Frontal cortex (tissue), 4 donors: ENCODE results near the gene MED31. TPM values are rescaled to one million over a fixed set of nuclear protein-coding genes. Genes with fewer than 3 reads are reported as not detected.
"Not testable (repeated sequence)": the region's sequence is repeated elsewhere in the genome, so short reads cannot be mapped to it uniquely, and the experiment has no call there.

Experiments
- DNase-seq, 2 donors: peaks; one replicate each; pipeline ENCODE4 v3.0.0; 2012; ENCODE audit warnings: low spot score in 2 of 2
- FAIRE-seq: peaks from 2 replicates; lab custom pipeline; 2012; peaks lifted over from hg19 to GRCh38; lab: Jason Lieb, UNC
- small RNA-seq: library from RNA; depleted of rRNA; stranded (forward); fragments of <200 nt; gene quantifications from one replicate; pipeline ENCODE3, GENCODE V24; 2014
- total RNA-seq: library from RNA; depleted of rRNA; stranded (reverse); fragments of >200 nt; gene quantifications from one replicate; pipeline ENCODE4 v1.2.3, GENCODE V29; 2014
- donor health status: control.
- donor health status: control.
- donor health status: control.

The MED31 gene
- total RNA-seq, 1 donor from 2014 or later: 19.2 TPM

DNA sequence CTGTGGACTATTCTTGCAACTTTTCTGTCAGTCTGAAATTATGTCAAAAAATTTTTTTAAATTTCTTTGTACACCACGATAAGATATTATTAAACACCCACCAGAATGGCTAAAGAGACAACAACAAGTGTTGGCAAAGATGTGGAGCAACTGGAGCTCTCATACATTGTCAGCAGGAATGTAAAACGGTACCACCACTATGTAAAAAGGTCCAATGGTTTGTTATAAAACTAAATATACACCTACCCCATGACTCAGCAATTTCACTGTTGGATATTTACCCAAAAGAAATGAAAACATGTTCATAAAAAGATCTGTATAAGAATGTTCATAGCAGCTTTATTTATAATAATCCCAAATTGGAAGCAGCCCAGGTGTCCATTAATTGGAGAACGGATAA, 18.1 kb downstream of the MED31 start:
- no peak for FAIRE-seq
- no peak for DNase-seq

DNA sequence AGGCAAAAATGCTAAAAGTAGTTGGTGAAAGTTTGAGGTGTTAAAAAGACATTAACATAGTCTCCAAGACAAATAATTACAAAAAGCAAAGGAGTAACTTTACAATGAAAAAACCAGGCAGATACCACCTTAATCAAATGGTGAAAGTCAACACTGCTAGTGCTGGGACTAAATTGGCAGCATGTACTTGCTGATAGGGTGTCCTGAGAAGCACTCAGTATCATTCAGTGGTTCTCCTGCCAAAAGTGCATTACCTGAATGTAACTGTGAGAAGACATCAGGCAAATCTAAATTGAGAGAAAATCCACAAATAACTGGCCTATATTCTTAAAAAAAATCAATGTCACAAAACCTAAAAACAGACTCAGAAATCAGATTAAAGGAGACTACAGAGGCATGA, 18.9 kb downstream of the MED31 start:
- no peak for DNase-seq
- FAIRE-seq: no peak

DNA sequence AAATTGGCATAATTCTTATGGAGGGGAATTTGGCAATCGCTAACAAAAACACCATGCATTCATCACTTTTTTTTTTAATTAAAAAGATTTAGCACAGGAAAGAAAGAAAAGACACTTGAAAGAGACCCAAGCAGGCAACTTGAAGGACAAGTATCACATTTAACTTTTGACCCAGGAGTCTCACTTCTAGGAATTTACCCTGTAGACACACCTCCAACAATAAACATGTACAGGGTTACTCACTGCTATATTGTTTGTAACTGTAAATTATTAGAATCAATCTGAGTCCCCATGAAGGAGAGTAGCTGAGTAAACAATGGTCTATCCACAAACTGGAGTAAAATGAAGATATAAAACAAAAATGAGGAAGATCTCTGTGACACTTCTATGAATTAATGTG, 21.0 kb downstream of the MED31 start:
- DNase-seq: no peak
- FAIRE-seq: no peak

- no peak for FAIRE-seq
- no peak for DNase-seq
These were observed 24.4 kb downstream of the MED31 start for GRCh38 chr17:6627019-6627418.

DNA sequence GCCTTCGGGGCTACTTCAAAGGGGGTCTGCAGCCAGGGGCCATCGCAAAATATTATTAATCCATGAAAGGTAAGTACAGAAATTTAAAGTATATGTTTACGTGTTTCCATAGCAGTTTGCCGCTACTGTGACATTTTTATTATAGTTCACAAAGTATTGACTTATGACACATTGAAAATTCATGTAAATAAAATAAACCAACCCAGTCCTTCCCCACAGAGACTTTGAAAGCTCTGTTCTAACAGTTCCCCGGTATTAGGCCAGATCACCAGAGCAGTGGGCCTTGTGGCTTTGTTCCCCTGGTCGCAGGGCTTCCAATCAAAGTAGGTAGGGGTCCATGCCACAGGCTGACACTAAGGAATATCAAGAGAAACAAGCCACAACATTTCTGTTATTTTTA, 24.8 kb downstream of the MED31 start:
- DNase-seq: no peak
- no peak for FAIRE-seq

DNA sequence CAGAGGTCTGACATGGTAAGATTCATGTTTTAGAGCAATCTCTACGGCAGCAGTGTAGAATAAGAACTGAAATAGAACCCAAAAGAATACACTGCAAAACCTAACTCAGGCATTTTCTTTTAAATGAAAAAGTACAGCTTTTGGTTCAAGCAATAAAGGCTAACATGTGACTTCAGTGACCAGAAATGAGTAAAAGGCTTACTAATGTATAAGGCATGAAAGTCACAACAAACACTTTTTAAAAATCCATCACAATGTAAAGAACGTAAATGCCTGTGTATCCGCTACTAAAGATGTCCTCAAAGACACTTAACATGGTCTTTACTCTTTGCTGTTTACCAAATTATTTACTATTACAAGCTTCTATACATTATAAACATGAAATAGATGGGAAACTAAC, 27.5 kb downstream of the MED31 start:
- no peak for FAIRE-seq
- DNase-seq: no peak

DNA sequence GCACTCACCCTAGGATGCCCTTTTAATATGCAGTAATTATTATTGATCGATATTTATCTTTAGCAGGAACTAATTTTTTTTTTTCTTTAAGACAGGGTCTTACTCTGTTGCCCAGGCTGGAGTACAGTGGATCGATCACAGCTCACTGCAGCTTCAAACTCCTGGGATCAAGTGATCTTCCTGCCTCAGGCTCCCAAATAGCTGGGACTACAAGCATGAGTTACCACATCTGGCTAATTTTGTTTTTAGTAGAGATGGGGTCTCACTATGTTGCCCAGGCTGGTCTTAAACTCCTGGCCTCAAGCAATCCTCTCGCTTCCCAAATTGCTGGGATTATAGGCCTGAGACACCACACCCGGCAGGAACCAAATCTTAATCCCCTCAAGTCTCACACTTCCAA, 40.2 kb downstream of the MED31 start:
- FAIRE-seq: no peak

DNA sequence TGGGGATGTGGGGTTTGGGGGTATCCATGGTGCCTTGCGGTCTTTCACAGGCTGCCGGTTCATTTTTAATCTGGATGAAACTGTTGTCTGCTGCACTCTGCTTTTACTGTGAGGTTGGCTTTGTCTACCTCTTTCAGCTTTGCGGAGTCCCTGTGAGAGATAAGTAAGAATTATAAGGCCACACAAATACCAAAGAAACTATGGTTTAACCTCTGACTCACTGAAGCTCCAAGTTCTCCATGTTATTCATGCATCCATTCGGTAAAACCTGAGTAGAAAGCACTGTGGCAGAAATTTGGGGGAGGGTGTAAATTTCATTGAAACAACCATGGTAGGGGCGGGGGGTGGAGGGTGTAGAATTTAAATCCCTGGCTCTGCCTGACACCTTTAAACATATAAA, 41.4 kb downstream of the MED31 start:
- FAIRE-seq: no peak
- no peak for DNase-seq

More for the DNA sequence above, 40.2 kb downstream of the MED31 start:
- no peak for DNase-seq

DNA sequence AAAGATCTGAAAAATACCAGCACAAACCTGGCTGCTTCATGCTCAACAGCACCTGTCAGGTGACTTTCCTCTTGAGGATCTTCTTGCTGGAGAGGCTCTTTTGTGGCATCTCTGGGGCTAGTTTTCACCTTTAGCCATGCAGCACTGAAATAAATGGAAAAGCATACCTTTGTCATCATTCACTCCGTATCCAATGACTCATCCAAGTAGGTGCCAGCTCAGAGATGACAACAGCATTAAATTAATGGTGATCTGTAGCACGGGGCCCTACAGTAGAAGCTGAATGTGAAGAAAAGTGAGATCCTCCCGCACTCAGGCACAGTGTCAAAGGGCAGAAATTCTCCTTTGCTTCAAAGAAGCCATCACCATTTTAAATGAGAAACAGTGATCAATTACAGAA, 43.1 kb downstream of the MED31 start:
- DNase-seq (no peak), FAIRE-seq (no peak)

DNA sequence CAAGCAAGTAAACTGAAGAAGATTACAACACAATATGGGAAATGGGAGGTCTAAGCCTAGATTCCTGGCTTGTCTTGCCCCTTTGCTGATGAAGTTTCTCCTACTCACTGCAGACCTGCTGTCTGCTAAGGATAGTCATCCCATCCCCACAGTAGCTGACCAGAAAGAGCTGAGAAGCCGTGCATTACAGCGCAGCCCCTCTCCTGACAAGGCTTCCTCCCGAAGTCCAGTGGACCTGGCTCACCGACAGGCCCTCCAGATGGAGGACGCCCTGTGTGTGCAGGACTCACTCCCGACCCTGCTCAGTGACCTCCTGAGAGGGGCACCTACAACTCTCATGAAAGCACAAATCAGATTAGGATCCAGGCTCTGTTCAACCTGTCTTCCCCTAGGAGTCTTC, 46.3 kb downstream of the MED31 start:
- FAIRE-seq: no peak
- no peak for DNase-seq

DNA sequence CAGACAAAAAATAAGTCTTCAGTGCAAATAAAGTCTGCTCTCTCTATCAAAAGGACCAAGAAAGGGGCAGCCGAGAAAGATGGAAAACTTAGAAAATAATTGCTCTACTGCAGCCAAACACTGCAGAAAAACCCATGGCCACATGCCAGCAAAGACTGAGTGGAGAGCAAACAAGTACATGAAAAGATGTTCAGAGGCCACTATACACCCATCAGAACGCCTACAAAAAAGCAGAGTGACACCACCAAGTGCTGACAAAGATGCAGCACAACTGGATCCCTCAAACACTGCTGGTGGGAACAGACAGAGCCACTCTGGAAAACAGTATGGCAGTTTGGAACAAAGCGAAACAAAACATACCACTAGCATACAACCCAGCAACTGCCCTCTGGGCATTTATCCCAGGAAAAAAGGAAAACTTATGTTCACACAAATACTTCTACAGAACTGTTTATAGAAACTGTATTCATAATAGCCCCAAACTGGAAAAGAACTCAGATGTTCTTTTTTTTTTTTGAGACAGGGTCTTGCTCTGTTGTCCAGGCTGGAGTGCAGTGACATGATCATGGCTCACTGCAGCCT, 47.6 kb downstream of the MED31 start:
- DNase-seq (no peak), FAIRE-seq (no peak)

GRCh38 chr17:6602141-6602540, 49.3 kb downstream of the MED31 start:
- no peak for FAIRE-seq
- DNase-seq: no peak

DNA sequence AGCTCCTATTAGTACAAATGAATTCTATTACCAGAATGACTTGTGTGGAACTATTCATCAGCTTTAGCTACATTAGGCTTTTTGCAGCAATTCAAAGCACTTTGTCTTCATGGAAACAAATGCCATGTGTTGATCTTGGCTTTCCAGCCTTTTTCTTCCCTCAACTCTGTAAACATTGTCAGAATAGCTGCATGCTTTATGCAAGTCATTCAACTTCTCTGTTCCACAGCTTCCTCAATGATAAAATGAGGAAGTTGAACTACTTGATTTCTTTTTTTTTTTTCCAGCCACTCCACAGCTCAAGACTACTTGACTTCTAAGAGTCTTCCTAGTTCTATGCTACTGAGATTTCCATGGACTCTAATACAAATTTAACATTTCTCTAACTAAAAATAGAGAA, 52.0 kb downstream of the MED31 start:
- FAIRE-seq (no peak), DNase-seq (peak in 1 of 2 donors; percentile 24)

DNA sequence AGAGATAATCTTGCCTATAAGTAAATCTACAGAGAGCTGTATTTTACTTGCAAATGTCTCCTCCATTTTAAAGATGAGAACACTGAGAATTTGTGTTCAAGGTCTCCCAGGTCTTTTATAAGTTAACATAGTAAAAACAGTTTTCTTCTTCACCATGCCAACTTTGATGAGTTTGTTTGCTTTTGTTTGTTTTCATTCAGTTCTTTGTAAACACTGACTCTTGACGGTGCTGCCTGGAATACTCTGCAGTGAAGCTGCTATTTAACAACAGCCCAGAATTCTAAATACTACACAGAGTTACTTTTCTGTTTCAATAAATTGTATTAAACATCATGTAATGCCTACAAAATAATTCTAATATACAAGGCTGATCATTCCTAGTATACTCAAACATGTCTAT, 53.7 kb downstream of the MED31 start:
- FAIRE-seq (no peak), DNase-seq (no peak)

DNA sequence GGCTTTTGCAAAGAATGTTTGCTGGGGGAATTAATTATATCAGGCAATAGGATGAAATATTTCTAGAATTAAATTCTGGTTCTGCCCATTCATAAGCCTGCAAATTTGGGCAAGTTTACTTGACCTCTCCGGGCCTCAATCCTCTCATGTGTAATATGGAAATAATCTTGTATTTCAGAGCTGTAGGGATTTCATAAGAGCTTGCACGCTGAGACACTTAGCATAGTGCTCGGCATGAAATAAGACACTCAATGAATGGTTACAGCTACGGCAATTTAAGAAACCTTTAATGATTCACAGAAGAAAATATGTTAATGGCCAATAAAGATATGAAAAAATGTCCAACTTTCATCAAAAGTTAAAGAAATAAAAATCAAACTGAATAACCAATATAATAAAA, 54.5 kb downstream of the MED31 start:
- DNase-seq: no peak
- FAIRE-seq: no peak

DNA sequence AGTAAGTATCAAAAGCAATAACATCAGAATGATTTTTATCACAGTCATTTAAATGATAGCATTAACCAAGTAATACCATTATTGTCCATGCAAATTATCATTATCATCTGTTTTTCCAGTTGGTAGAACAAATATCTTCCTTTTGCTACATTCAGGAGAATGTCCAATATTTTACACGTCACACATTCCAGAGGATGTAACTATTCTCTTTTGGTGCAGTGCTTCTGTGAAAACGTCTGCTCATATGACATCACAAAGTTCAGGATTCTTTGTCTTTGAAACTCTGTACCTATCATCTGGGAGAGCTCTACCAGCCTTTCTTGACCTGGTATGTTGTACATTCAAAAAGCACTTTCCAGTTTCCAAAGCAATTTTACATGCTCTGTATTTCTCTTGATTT, 54.9 kb downstream of the MED31 start:
- no peak for DNase-seq
- FAIRE-seq: no peak

DNA sequence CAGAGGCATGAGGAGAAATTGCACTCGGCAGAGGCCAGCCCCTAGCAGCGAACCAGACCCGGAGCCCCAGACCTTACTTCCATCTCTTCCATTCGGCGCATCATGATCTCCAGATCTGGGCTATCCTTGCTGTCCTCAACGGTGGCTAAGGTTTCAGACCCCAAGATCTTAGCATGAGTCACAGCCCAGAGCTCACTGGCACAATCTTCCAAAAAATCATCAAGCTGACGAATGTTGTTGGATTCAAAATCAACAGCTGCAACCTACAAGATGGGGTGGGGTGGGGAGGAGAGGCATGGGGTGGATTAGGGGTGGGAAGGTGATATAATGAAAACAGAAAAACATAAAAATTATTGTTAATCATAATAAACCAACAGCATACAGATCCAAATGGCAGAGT, 55.3 kb downstream of the MED31 start:
- no peak for FAIRE-seq

DNA sequence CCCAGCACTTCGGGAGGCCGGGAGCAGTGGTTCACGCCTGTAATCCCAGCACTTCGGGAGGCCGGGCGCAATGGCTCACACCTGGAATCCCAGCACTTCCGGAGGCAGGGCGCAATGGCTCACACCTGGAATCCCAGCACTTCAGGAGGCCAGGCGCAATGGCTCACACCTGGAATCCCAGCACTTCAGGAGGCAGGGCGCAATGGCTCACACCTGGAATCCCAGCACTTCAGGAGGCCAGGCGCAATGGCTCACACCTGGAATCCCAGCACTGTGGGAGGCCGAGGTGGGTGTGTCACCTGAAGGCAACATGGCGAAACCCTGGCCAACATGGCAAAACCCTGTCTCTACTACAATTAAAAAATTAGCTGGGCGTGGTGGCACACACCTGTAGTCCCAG, 58.0 kb downstream of the MED31 start:
- not testable (repeated sequence) for DNase-seq, FAIRE-seq

More for the DNA sequence above, 55.3 kb downstream of the MED31 start:
- DNase-seq: no peak

Small RNAs within 50 kb of the gene (small RNA-seq; reads per million reads assigned to genes)
- not detected for gene MIR4520-1
- gene RNA5SP435: 0.10 reads per million

Other genes with a start within 250 kb of the MED31 start
- not detected for gene AIPL1, start 216.5 kb downstream of the MED31 start, total RNA-seq
- 4.1 TPM for gene PIMREG, start 207.2 kb downstream of the MED31 start, total RNA-seq
- gene PITPNM3, start 95.0 kb downstream of the MED31 start, total RNA-seq: 10.6 TPM
- gene KIAA0753, start 10.9 kb downstream of the MED31 start, total RNA-seq: 26.5 TPM
- 26.9 TPM for gene TXNDC17, start 10.5 kb downstream of the MED31 start, total RNA-seq
- gene C17orf100, start 157 bp upstream of the MED31 start, total RNA-seq: 2.9 TPM
- gene SLC13A5, start 61.8 kb upstream of the MED31 start, total RNA-seq: 0.41 TPM
- 2.0 TPM for gene XAF1, start 104.4 kb upstream of the MED31 start, total RNA-seq
- not detected for gene FBXO39, start 124.6 kb upstream of the MED31 start, total RNA-seq
- 0.41 TPM for gene TEKT1, start 180.1 kb upstream of the MED31 start, total RNA-seq